HepG2 (cell line): ENCODE measurements around the gene SLC4A9.

Experiments
- HIVEP1 ChIP-seq: sonication (generic); formaldehyde crosslinking; IDR thresholded peaks from 2 replicates; pipeline ENCODE4 v1.4.0; 2020; ENCODE audit warnings: mild to moderate bottlenecking, missing genetic modification reagents
- KAT7 ChIP-seq: IDR thresholded peaks from 2 replicates; pipeline ENCODE4 v1.6.1; 2018; ENCODE audit warnings: borderline replicate concordance, missing compliant biosample characterization
- ZBTB4 ChIP-seq: sonication (generic); formaldehyde crosslinking; IDR thresholded peaks from 2 replicates; pipeline ENCODE4 v1.4.0; 2020; ENCODE audit warnings: missing genetic modification reagents, mild to moderate bottlenecking, borderline replicate concordance
- ZNF12 ChIP-seq: sonication (generic); formaldehyde crosslinking; IDR thresholded peaks from 2 replicates; pipeline ENCODE4 v1.5.0; 2020; ENCODE audit warnings: missing genetic modification reagents
- TF ChIP-seq, protein P1 (sequence below): sonication (generic); formaldehyde crosslinking; IDR thresholded peaks from 2 replicates; pipeline ENCODE4 v1.4.0; 2020; ENCODE audit warnings: missing genetic modification reagents

- TF ChIP-seq ZBTB4 (no peak), ZNF12 (no peak), HIVEP1 (CRISPR knock-in tag) (no peak), KAT7 (CRISPR knock-in tag) (no peak)
- TF ChIP-seq, protein P1, sequence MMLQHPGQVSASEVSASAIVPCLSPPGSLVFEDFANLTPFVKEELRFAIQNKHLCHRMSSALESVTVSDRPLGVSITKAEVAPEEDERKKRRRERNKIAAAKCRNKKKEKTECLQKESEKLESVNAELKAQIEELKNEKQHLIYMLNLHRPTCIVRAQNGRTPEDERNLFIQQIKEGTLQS: no peak
Measured at GRCh38 chr5:140391312-140391711, 31.3 kb downstream of the SLC4A9 start.
